GM23338 (cell line): ENCODE measurements around the gene CABP4. TPM values are rescaled to one million over a fixed set of nuclear protein-coding genes. Genes with fewer than 3 reads are reported as not detected.

Experiments
- ATAC-seq: fragments of 200-7000 bp; cut with Tn5 transposase; 3 replicates; pipeline ENCODE4 v1.9.1; 2020
- DNase-seq: peaks from one replicate; pipeline ENCODE4 v3.0.0-alpha.2; 2015; ENCODE audit warnings: low spot score
- H2AFZ ChIP-seq: fragments of 200-600 bp; sonication (generic); 2 replicates; pipeline ENCODE4 v1.8.0; 2016; ENCODE audit warnings: antibody characterized with exemption, mild to moderate bottlenecking, moderate library complexity
- H3F3A ChIP-seq: fragments of 200-600 bp; sonication (generic); replicated peaks from 2 replicates; pipeline ENCODE4 v1.8.0; 2017; ENCODE audit warnings: antibody characterized with exemption, mixed run types, low read depth
- H3K27ac ChIP-seq: fragments of 200-600 bp; sonication (generic); 2 replicates; pipeline ENCODE4 v1.6.1; 2016; ENCODE audit warnings: low read depth
- H3K27me3 ChIP-seq: fragments of 200-600 bp; sonication (generic); 2 replicates; pipeline ENCODE4 v1.8.0; 2016; ENCODE audit warnings: mild to moderate bottlenecking, mixed run types, moderate library complexity; ENCODE audit not compliant: insufficient read depth
- H3K36me3 ChIP-seq: fragments of 200-600 bp; sonication (generic); 2 replicates; pipeline ENCODE4 v1.8.0; 2016; ENCODE audit warnings: mild to moderate bottlenecking; ENCODE audit not compliant: insufficient read depth
- H3K4me1 ChIP-seq: fragments of 200-600 bp; sonication (generic); 2 replicates; pipeline ENCODE4 v1.8.0; 2016; ENCODE audit warnings: mild to moderate bottlenecking, moderate library complexity; ENCODE audit not compliant: insufficient read depth
- H3K4me2 ChIP-seq: fragments of 200-600 bp; sonication (generic); 2 replicates; pipeline ENCODE4 v1.7.1; 2017; ENCODE audit warnings: mixed run types
- H3K4me3 ChIP-seq: fragments of 200-600 bp; sonication (generic); 2 replicates; pipeline ENCODE4 v1.6.1; 2016; ENCODE audit warnings: mixed run types
- H3K79me2 ChIP-seq: fragments of 200-600 bp; sonication (generic); replicated peaks from 2 replicates; pipeline ENCODE4 v1.8.0; 2017; ENCODE audit warnings: mild to moderate bottlenecking; ENCODE audit not compliant: insufficient read depth
- H3K9me2 ChIP-seq: fragments of 200-600 bp; sonication (generic); 2 replicates; pipeline ENCODE4 v1.8.0; 2017; ENCODE audit not compliant: insufficient read depth
- H4K20me1 ChIP-seq: fragments of 200-600 bp; sonication (generic); replicated peaks from 2 replicates; pipeline ENCODE4 v1.8.0; 2017; ENCODE audit warnings: mild to moderate bottlenecking; ENCODE audit not compliant: insufficient read depth
- H3K27ac Mint-ChIP-seq: 2 replicates; pipeline ENCODE4 v1.8.0; 2020; ENCODE audit warnings: inconsistent platforms, mild to moderate bottlenecking, moderate library complexity, mixed read lengths
- H3K27me3 Mint-ChIP-seq: 3 replicates; pipeline ENCODE4 v1.8.0; 2022; ENCODE audit warnings: low read depth, mild to moderate bottlenecking, moderate library complexity, mixed read lengths, inconsistent platforms; ENCODE audit not compliant: insufficient read depth, poor library complexity
- H3K36me3 Mint-ChIP-seq: 3 replicates; pipeline ENCODE4 v1.8.0; 2021; ENCODE audit warnings: low read depth, mild to moderate bottlenecking, inconsistent platforms, moderate library complexity, mixed read lengths
- H3K4me1 Mint-ChIP-seq: 3 replicates; pipeline ENCODE4 v1.8.0; 2020; ENCODE audit warnings: mild to moderate bottlenecking, inconsistent platforms, mixed read lengths
- H3K4me3 Mint-ChIP-seq: 3 replicates; pipeline ENCODE4 v1.8.0; 2021; ENCODE audit warnings: moderate library complexity, mild to moderate bottlenecking, inconsistent platforms, mixed read lengths
- H3K9me3 Mint-ChIP-seq: 3 replicates; pipeline ENCODE4 v1.8.0; 2020; ENCODE audit warnings: moderate library complexity, mild to moderate bottlenecking, inconsistent platforms, mixed read lengths
- CREB1 ChIP-seq: fragments of 250-450 bp; sonication (Bioruptor Pico); IDR thresholded peaks from 2 replicates; pipeline ENCODE4 v1.5.0; 2020; ENCODE audit warnings: low read depth, mild to moderate bottlenecking, moderate library complexity
- CTCF ChIP-seq, 2 experiments: fragments of 200-600 bp in 1 of 2; sonication (generic) in 1 of 2; conservative IDR thresholded peaks; 2 replicates each; pipeline versions ENCODE4 v1.5.1 to v1.6.1; 2016 to 2017; ENCODE audit warnings: antibody characterized with exemption in 2 of 2, low read depth in 2 of 2, mild to moderate bottlenecking in 2 of 2, moderate library complexity in 1 of 2
- EZH2 ChIP-seq: fragments of 200-600 bp; sonication (generic); IDR thresholded peaks from one replicate; pipeline ENCODE4 v1.8.0; 2017; ENCODE audit warnings: antibody characterized with exemption, mild to moderate bottlenecking, low read depth; ENCODE audit not compliant: unreplicated experiment
- EZH2phosphoT487 ChIP-seq: fragments of 200-600 bp; sonication (generic); IDR thresholded peaks from one replicate; pipeline ENCODE4 v1.8.1; 2018; ENCODE audit warnings: antibody characterized with exemption; ENCODE audit not compliant: unreplicated experiment
- NANOG ChIP-seq: IDR thresholded peaks from 2 replicates; pipeline ENCODE4 v1.6.1; 2016; ENCODE audit warnings: antibody characterized with exemption, borderline replicate concordance
- POLR2AphosphoS5 ChIP-seq: IDR thresholded peaks from 2 replicates; pipeline ENCODE4 v1.6.1; 2016; ENCODE audit warnings: antibody characterized with exemption, low read depth
- REST ChIP-seq: IDR thresholded peaks from one replicate; pipeline ENCODE4 v1.6.1; 2018; ENCODE audit warnings: antibody characterized with exemption; ENCODE audit not compliant: unreplicated experiment
- STAT1 ChIP-seq: IDR thresholded peaks from one replicate; pipeline ENCODE4 v1.6.1; 2016; ENCODE audit warnings: antibody characterized with exemption; ENCODE audit not compliant: unreplicated experiment
- ZNF114 ChIP-seq: fragments of 250-450 bp; sonication (Bioruptor Pico); IDR thresholded peaks from 2 replicates; pipeline ENCODE4 v1.5.0; 2020; ENCODE audit warnings: mild to moderate bottlenecking, moderate library complexity
- ZNF331 ChIP-seq: fragments of 250-450 bp; sonication (Bioruptor Pico); IDR thresholded peaks from 2 replicates; pipeline ENCODE4 v1.5.0; 2020; ENCODE audit warnings: low read depth, mild to moderate bottlenecking, moderate library complexity
- polyA plus RNA-seq: library from polyadenylated mRNA; unstranded; fragments of >200 nt; fragmentation: Nextera tagmentation; extraction: Ambion mirVana; gene quantifications from 2 replicates; pipeline ENCODE4 v1.2.1, GENCODE V29; 2016
- total RNA-seq: library from RNA; depleted of rRNA; stranded (reverse); fragments of >200 nt; shearing (Covaris generic); gene quantifications from 2 replicates; pipeline ENCODE4 v1.2.3, GENCODE V29; 2014

Gene CABP4
- total and polyA plus RNA-seq, 2 experiments from 2014 or later, result 0.28 TPM; not detected in 1

- Histone ChIP-seq H3K4me1 (no peaks in the 10 kb centered on the region), H4K20me1 (no peaks in the 10 kb centered on the region), H3K4me2 (no peak overlapping the region), H3K36me3 (no peaks in the 10 kb centered on the region), H3K9me2 (no peaks in the 10 kb centered on the region), H3K27me3 (no peaks in the 10 kb centered on the region), H3K4me3 (no peak overlapping the region), H3K27ac (no peak overlapping the region), H2AFZ (no peak overlapping the region), H3F3A (no peaks in the 10 kb centered on the region), H3K79me2 (no peaks in the 10 kb centered on the region)
- H3K4me3 Mint-ChIP-seq, result no peak overlapping the region
- H3K27ac Mint-ChIP-seq, result no peak overlapping the region
- no peaks in the 10 kb centered on the region for H3K4me1 Mint-ChIP-seq
- TF ChIP-seq STAT1 (no peak), CTCF (conservative IDR thresholded peaks at IDR 0.05; ENCODE audit: low read depth in 2 of 2) (no peak)
- H3K27me3 Mint-ChIP-seq, result peaks cover 14% of the 10 kb centered on the region
- H3K36me3 Mint-ChIP-seq, result no peaks in the 10 kb centered on the region
- no peak for DNase-seq
- no peaks in the 10 kb centered on the region for H3K9me3 Mint-ChIP-seq
- ATAC-seq, result no peak
These were observed 3.5 kb upstream of the CABP4 start for GRCh38 chr11:67451658-67451976.

- Mint-ChIP-seq H3K4me1 (no peaks in the 10 kb centered on the region), H3K4me3 (no peak within 1 kb of the TSS), H3K9me3 (no peaks in the 10 kb centered on the region), H3K27me3 (peaks cover 14% of the 10 kb centered on the region), H3K27ac (no peak within 1 kb of the TSS), H3K36me3 (no peaks in the 10 kb centered on the region)
- Histone ChIP-seq H3K27ac (no peak within 1 kb of the TSS), H3K4me1 (no peaks in the 10 kb centered on the region), H3K4me3 (no peak within 1 kb of the TSS), H3K4me2 (no peak within 1 kb of the TSS), H3K79me2 (no peaks in the 10 kb centered on the region), H3K36me3 (no peaks in the 10 kb centered on the region), H3K9me2 (no peaks in the 10 kb centered on the region), H2AFZ (no peak within 1 kb of the TSS), H3K27me3 (no peaks in the 10 kb centered on the region), H4K20me1 (no peaks in the 10 kb centered on the region), H3F3A (no peaks in the 10 kb centered on the region)
- ATAC-seq (no peak), DNase-seq (no peak)
- TF ChIP-seq POLR2AphosphoS5, result no peak
- TF ChIP-seq CTCF (conservative IDR thresholded peaks at IDR 0.05; ENCODE audit: low read depth in 2 of 2), result no peak
- no peak for TF ChIP-seq EZH2
- no peak for TF ChIP-seq ZNF114 (CRISPR knock-in tag)
- TF ChIP-seq ZNF331 (CRISPR knock-in tag), result no peak
- TF ChIP-seq NANOG, result no peak
- no peak for TF ChIP-seq EZH2phosphoT487
- no peak for TF ChIP-seq REST
- no peak for TF ChIP-seq STAT1
- TF ChIP-seq CREB1 (CRISPR knock-in tag), result no peak
These were observed 2.8 kb upstream of the CABP4 start, which contains the start of gene GPR152 for GRCh38 chr11:67452141-67452952. Gene GPR152 (minus strand): TSS chr11:67452729. CDS start chr11:67452724, 5 bp downstream.
